NCI-H2196 (cell line): ENCODE measurements around the gene ACADL.

Experiments used
- DNase-seq: peaks from one replicate; lab custom pipeline; 2025; ENCODE audit not compliant: unreplicated experiment; lab: John Stamatoyannopoulos, UW

Gene ACADL

GRCh38 chr2:210170446-210171303 lies 54.6 kb downstream of the ACADL start:
- DNase-seq = peak; percentile 91

- no peak for DNase-seq
These were observed 55.1 kb downstream of the ACADL start for GRCh38 chr2:210170196-210170445.

- no peak for DNase-seq
These were observed 55.6 kb downstream of the ACADL start for GRCh38 chr2:210169516-210170195.

- DNase-seq = no peak
These were observed 58.0 kb downstream of the ACADL start for GRCh38 chr2:210167227-210167626.

GRCh38 chr2:210162466-210163124 lies 62.7 kb downstream of the ACADL start:
- DNase-seq = no peak

- DNase-seq = no peak
These were observed 66.2 kb downstream of the ACADL start for GRCh38 chr2:210159059-210159458.

GRCh38 chr2:210158236-210158635 lies 67.0 kb downstream of the ACADL start:
- DNase-seq = no peak

DNA sequence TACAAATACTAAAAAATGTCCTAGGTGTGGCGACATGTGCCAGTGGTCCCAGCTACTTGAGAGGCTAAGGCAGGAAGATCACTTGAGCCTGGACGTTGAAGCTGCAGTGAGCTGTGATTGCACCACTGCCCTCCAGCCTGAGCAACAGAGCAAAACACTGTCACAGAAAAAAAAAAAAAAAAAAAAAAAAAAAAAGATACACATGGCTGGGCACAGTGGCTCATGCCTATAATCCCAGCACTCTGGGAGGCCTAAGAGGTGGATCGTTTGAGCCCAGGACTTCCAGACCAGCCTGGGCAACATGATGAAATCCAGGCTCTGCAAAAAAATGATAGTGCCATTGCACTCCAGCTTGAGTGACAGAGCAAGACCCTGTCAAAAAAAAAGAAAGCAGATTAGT lies 67.7 kb downstream of the ACADL start:
- no peak for DNase-seq

DNA sequence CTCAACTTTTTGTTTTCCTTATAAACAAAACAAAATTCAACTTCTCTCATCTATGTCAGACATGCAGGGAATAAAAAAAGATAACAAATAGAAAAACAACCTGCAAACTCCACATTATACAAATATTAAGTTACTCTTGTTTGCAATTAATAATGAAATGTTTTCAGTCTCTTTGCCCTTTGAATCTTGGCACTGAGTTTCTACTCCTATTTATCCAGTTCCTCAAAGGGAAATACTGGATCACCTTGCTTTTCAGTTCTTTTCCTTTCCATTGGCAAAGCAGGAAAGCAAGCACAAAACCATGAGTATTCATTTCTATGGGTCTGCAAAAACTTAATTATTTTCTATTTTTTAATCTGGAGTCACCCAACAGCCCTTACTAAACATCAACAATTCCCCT lies 77.6 kb downstream of the ACADL start:
- DNase-seq = no peak
